ENCODE measurements around the gene TIMM10.

- no peak for TF ChIP-seq CTCF (IDR thresholded peaks at IDR 0.05)
- TF ChIP-seq POLR2A (IDR thresholded peaks at IDR 0.05) = no peak
These were observed 7.1 kb downstream of the TIMM10 start for GRCh38 chr11:57523419-57523818.
